ENCODE results near the gene MOSPD2. TPM values are rescaled to one million over a fixed set of nuclear protein-coding genes. Genes with fewer than 3 reads are reported as not detected.

The MOSPD2 gene
- total and polyA plus RNA-seq, 2 of the 4 experiments (the other 2 are of a cell fraction), result 14.1 to 22.2 TPM

DNA sequence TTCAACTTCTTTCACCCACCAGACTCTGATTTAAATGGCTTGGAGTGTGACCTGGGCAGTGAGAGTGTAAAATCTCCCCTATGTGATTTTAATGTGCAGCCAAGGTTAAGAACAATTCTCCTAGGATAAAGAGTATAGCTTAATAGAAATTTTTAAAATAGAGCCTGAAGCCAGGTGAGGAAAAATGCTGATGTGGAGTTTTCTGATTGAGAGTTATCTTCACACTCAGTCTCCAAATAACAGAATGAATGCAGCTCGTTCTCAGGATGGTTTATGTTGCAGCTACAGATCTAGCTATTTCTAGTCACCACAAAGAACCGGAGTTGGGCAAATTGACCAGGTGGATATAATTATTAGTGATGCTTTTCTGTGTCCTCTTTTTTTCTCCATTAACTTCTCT is 70.7 kb downstream of the MOSPD2 start:
- no peaks in the 10 kb centered on the region for H3K27me3 ChIP-seq (ENCODE audit: control insufficient read depth, insufficient read depth, low read length)
- no peak overlapping the region for H2BK15ac ChIP-seq (ENCODE audit: low read depth, low read length)
- ChIA-PET POLR2A (ENCODE audit: unreplicated experiment) (no interaction called here), CTCF (interaction anchor here (1.0 kb wide), 1 partner anchor 21 kb away, joined by 3 read pairs; no protein-coding TSS in a partner anchor)
- H3K9me1 ChIP-seq (ENCODE audit: insufficient read depth, low read length), result no peaks in the 10 kb centered on the region
- H3K18ac ChIP-seq (ENCODE audit: low read depth, low read length), result no peak overlapping the region
- no peak overlapping the region for H2AFZ ChIP-seq (replicated peaks; ENCODE audit: low read length, poor library complexity)
- no peak overlapping the region for H3K23ac ChIP-seq (ENCODE audit: low read depth, low read length)
- in situ Hi-C loops (cut with MboI; ENCODE audit: low sequenced_read_pairs) (no loop called here), dilution Hi-C loops (cut with HindIII; ENCODE audit: low sequenced_read_pairs, unreplicated experiment) (no loop called here), intact Hi-C loops (cut with micrococcal nuclease) (no loop called here)
- no peaks in the 10 kb centered on the region for H3K79me1 ChIP-seq (ENCODE audit: low read depth in 1 of 2, low read length in 2 of 2)
- no peak overlapping the region for H3K4ac ChIP-seq (ENCODE audit: low read depth, low read length)
- H3K56ac ChIP-seq (ENCODE audit: extremely low read depth, insufficient read depth, low read length), result no peak overlapping the region
- no peak overlapping the region for H2BK120ac ChIP-seq (ENCODE audit: low read depth, low read length)
- H4K91ac ChIP-seq (ENCODE audit: insufficient read depth, low read depth, low read length), result no peak overlapping the region
- H4K5ac ChIP-seq (ENCODE audit: low read depth, low read length), result no peak overlapping the region
- DNase-seq, result no peak
- H3K14ac ChIP-seq (replicated peaks; ENCODE audit: low read depth, low read length), result no peak overlapping the region
- TF ChIP-seq FOS (IDR thresholded peaks at IDR 0.05; ENCODE audit: low read depth, low read length) (no peak), POLR2A (IDR thresholded peaks at IDR 0.05; ENCODE audit: low read depth, low read length) (no peak), SMC3 (IDR thresholded peaks at IDR 0.05; ENCODE audit: low read depth, low read length) (no peak), MAFK (IDR thresholded peaks at IDR 0.05; ENCODE audit: low read depth, low read length) (peak; percentile 78), MXI1 (IDR thresholded peaks at IDR 0.05; ENCODE audit: borderline replicate concordance, low read depth, low read length) (no peak), RCOR1 (IDR thresholded peaks at IDR 0.05; ENCODE audit: insufficient replicate concordance, low read length) (no peak)
- no TSS peak for BruUV-seq (replicated peaks)
- no peaks in the 10 kb centered on the region for H3K9me3 ChIP-seq (ENCODE audit: control insufficient read depth, insufficient read depth, low read length)
- no peak overlapping the region for H3K27ac ChIP-seq (ENCODE audit: insufficient read depth, low read length)
- no peaks in the 10 kb centered on the region for H3K36me3 ChIP-seq (ENCODE audit: control insufficient read depth, insufficient read depth, low read length)
- no peak overlapping the region for H2BK20ac ChIP-seq (ENCODE audit: low read depth, low read length)
- H3K4me2 ChIP-seq (ENCODE audit: low read depth, low read length), result no peak overlapping the region
- no peak overlapping the region for H2BK5ac ChIP-seq (ENCODE audit: low read depth, low read length, poor library complexity, severe bottlenecking)
- no peak overlapping the region for H3K9ac ChIP-seq (ENCODE audit: low read depth, low read length)
- no peaks in the 10 kb centered on the region for H4K20me1 ChIP-seq (ENCODE audit: insufficient read depth, low read length)
- H3K4me3 ChIP-seq (ENCODE audit: insufficient read depth, low read depth, low read length), result no peak overlapping the region
- no peak for ATAC-seq (ENCODE audit: low read depth)
- no CpG with 5 or more reads among the region's 2 CpGs for WGBS, 2 experiments (ENCODE audit: extremely low coverage in 2 of 2, insufficient read length in 1 of 2)
- no peak overlapping the region for H2AK9ac ChIP-seq (replicated peaks; ENCODE audit: low read depth, low read length, poor library complexity)
- no peaks in the 10 kb centered on the region; the same call in 1 of the 2 replicates for H3K4me1 ChIP-seq (ENCODE audit: control insufficient read depth, insufficient read depth, low read length)
- H2AK5ac ChIP-seq (ENCODE audit: low read depth, low read length), result no peak overlapping the region
- H4K8ac ChIP-seq (ENCODE audit: low read depth in 2 of 2, low read length in 2 of 2), result no peak overlapping the region
